PFSK-1 (cell line): Measurements from ENCODE around the gene SMARCA4.

Experiments
- FOXP2 ChIP-seq: optimal IDR thresholded peaks from 2 replicates; pipeline ENCODE3; 2011; ENCODE audit warnings: borderline replicate concordance, control low read depth, inconsistent platforms; ENCODE audit not compliant: insufficient read depth; ENCODE audit errors: extremely low read length, extremely low read depth
- POLR2AphosphoS5 ChIP-seq: IDR thresholded peaks from 2 replicates; pipeline ENCODE4 v1.6.1; 2012; ENCODE audit warnings: low read depth, mild to moderate bottlenecking, control low read depth, low read length, moderate library complexity
- SIN3A ChIP-seq: IDR thresholded peaks from 2 replicates; pipeline ENCODE4 v1.6.1; 2012; ENCODE audit warnings: mild to moderate bottlenecking, low read length, moderate library complexity, borderline replicate concordance; ENCODE audit not compliant: insufficient read depth
- TAF1 ChIP-seq: IDR thresholded peaks from 2 replicates; pipeline ENCODE4 v1.6.1; 2012; ENCODE audit warnings: low read length, control low read depth, borderline replicate concordance; ENCODE audit not compliant: insufficient read depth
- TF ChIP-seq, protein P1 (sequence below), 2 experiments: IDR thresholded peaks; 2 replicates each; pipeline versions ENCODE4 v1.6.1 to v1.8.0; 2011 to 2012; ENCODE audit warnings: low read depth in 2 of 2, low read length in 2 of 2, control low read depth in 1 of 2, inconsistent platforms in 1 of 2, mild to moderate bottlenecking in 1 of 2, moderate library complexity in 1 of 2; ENCODE audit not compliant: insufficient read depth in 1 of 2

Gene SMARCA4

DNA sequence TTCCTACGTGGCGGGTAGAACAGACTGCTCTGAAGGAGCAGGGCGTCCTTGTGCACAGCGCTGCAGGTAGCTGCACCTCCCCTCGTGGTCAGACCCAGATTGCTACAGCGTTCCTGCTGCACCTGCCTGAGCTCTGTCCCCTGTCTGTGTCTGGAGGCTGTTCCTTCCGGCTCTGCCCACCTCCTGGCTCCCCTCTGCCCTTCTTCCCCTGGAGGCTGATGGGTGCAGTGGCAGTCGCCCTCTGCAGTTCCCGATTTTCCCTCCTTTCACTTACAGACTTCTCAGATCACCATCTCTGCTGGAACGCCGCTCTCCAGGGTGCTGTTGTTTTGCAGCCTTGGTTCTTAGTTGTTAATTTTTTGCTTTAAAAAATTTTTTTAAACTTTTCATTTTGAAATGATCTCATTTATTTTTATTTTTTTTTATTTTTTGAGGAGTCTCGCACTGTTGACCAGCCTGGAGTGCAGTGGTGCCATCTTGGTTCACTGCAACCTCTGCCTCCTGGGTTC is 53.6 kb downstream of the SMARCA4 start:
- TF ChIP-seq FOXP2 = no peak
- TF ChIP-seq, protein P1, sequence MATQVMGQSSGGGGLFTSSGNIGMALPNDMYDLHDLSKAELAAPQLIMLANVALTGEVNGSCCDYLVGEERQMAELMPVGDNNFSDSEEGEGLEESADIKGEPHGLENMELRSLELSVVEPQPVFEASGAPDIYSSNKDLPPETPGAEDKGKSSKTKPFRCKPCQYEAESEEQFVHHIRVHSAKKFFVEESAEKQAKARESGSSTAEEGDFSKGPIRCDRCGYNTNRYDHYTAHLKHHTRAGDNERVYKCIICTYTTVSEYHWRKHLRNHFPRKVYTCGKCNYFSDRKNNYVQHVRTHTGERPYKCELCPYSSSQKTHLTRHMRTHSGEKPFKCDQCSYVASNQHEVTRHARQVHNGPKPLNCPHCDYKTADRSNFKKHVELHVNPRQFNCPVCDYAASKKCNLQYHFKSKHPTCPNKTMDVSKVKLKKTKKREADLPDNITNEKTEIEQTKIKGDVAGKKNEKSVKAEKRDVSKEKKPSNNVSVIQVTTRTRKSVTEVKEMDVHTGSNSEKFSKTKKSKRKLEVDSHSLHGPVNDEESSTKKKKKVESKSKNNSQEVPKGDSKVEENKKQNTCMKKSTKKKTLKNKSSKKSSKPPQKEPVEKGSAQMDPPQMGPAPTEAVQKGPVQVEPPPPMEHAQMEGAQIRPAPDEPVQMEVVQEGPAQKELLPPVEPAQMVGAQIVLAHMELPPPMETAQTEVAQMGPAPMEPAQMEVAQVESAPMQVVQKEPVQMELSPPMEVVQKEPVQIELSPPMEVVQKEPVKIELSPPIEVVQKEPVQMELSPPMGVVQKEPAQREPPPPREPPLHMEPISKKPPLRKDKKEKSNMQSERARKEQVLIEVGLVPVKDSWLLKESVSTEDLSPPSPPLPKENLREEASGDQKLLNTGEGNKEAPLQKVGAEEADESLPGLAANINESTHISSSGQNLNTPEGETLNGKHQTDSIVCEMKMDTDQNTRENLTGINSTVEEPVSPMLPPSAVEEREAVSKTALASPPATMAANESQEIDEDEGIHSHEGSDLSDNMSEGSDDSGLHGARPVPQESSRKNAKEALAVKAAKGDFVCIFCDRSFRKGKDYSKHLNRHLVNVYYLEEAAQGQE (IDR thresholded peaks at IDR 0.05; ENCODE audit: insufficient read depth in 1 of 2, low read depth in 2 of 2, low read length in 2 of 2) = peak in 1 of 2 experiments; percentile 72; a peak in 1 of 4 replicates

DNA sequence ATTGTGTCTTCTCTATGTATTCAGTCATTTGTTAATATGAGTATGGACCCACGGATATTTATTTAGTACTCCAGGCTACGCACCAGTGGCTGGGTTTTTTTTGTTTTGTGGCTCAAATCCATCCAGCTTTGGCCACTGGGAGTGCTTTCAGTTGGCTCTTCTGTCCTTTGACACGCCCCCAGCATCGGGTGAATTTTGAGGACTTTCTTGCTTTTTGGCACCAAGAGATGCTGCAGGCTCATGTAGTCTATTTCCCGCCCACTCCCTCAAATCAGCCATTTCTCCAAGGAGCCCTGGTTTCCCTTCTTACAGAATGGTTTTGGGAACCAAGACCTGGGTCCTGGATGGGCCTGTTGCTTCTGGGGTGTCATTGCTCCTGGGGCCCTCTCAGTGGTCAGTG is 55.8 kb downstream of the SMARCA4 start:
- TF ChIP-seq, protein P1 (IDR thresholded peaks at IDR 0.05; ENCODE audit: insufficient read depth in 1 of 2, low read depth in 2 of 2, low read length in 2 of 2) = no peak
- TF ChIP-seq FOXP2 (no peak), TAF1 (no peak), SIN3A (no peak), POLR2AphosphoS5 (no peak)

DNA sequence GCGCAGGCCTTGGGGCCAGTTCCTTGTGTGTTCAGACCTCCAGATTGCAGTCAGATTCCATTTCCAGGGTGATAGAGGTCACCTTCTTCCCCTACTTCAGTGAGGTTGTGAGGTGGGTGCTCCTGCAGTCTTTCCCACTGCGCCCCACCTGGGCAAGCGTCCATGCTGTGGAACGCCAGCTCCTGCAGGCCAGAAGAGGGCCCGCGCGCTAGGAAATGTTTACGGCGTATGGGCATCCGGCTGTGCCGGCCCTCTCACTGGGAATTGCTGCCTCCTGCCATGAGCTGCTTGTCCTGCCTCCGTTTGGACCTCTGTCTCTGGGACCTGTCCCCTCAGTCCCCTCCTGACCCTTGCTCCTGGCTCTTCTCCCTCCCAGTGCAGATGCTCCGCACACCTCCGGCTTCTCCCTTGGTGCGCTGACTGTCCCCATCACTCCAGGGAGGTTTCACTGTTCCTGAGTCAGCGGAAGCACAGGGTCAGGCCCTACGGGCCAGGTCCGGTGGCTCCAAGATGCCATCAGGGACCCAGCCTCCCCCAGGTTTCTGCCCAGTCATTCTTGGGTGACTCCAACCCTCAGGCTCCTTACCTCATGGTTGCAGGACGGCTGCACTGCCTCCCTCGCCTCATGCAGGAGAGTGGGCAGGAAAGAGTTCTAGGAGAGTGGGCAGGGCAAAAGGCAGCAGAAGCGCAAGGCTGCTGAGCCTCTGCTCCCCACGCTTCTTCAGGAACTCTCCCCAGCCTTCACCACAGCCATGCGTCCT is 56.6 kb downstream of the SMARCA4 start:
- TF ChIP-seq FOXP2 (no peak), SIN3A (no peak), TAF1 (no peak), POLR2AphosphoS5 (no peak)
- TF ChIP-seq, protein P1 (IDR thresholded peaks at IDR 0.05; ENCODE audit: insufficient read depth in 1 of 2, low read depth in 2 of 2, low read length in 2 of 2) = no peak

- TF ChIP-seq SIN3A (no peak), TAF1 (no peak), POLR2AphosphoS5 (no peak), FOXP2 (no peak)
- TF ChIP-seq, protein P1 (IDR thresholded peaks at IDR 0.05; ENCODE audit: insufficient read depth in 1 of 2, low read depth in 2 of 2, low read length in 2 of 2) = no peak
These were observed 57.3 kb downstream of the SMARCA4 start for GRCh38 chr19:11018179-11018578.
